CD4-positive, alpha-beta T cell treated with Interleukin-17A for 1 hour (primary cell): Measurements from ENCODE around the gene RERE.
"Not testable (repeated sequence)": the region's sequence is repeated elsewhere in the genome, so short reads cannot be mapped to it uniquely, and the experiment has no call there.

Experiments used
- DNase-seq: peaks from one replicate; pipeline ENCODE4 v3.0.0-alpha.2; 2020

Gene RERE

DNA sequence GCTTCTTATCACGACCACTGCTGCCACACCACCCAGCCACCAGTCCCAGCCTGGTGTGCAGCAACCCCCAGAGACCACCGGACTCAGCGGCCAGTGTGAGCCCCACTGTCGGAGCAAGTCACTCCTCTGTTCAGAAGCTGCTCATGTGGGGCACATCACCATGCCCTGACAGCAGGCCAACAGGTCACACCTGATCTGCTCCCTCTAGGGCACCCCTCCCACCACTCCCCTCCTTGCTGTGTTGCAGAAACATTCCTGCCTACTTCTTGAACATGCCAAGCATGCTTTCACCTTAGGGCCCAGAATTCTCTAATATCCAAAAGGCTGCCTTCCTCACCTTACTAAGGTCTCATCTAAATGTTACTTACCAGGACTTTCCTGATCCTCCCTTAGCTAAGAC is 353.1 kb downstream of the RERE start:
- no peak for DNase-seq

DNA sequence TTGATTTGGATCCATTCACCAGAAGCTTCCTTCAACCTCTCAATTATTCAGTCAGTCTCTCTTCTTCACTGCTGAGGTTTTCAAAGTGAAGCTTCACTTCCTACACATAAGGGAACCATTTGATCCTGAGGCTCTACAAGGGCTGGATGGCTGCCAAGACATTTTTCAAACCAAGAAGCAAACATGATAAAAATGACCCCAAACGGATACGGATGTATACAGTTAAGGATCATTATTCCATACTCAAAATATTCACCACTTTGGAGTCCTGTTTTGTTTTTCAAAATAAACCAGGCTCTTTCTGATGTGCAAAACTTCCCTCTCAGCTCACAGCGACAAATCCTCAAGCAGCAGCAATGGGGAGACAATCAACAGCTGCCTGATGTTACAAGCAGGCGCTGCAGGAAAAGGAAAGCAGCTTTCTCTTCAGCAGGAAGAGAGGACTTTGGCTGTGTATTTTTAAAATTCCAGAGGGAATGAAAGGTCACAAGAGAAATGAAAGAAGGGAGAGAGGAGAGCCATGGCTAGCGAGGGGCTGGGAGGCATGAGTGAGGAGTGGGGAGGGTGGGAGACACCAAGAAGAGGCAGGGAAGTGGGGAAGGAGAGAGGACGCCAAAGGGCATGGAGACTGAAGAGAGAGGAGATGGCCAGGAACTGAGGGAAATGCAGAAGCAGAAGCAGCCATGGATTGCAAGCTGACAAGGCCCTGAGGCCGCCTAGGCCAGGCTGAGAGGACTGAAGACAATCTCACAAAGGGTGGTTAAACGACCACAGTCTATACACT is 354.1 kb downstream of the RERE start:
- DNase-seq: peak; percentile 16

DNA sequence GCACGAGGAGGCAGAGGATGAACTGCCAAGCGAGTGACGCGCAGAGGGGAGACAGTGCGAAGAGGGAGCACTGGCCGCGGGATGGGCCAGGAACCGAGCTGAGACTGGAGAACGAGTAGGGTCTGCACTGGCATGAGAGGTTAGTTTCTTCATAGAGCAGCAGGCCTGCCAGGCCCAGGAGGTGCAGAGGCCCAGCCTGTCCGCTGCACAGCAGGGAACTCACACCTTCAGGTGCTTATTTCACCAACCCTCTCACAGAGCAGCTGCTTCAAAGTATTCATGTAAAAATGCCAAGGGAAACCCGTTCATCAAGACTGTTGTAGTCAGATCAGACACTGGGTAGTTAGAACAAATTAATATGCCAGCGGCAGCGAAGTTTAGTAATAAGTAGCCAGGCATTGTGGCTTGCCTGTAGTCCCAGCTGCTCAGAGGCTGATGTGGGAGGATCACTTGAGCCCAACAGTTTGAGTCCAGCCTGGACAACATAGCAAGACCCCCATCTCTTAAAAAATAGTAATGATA is 355.0 kb downstream of the RERE start:
- DNase-seq: no peak

DNA sequence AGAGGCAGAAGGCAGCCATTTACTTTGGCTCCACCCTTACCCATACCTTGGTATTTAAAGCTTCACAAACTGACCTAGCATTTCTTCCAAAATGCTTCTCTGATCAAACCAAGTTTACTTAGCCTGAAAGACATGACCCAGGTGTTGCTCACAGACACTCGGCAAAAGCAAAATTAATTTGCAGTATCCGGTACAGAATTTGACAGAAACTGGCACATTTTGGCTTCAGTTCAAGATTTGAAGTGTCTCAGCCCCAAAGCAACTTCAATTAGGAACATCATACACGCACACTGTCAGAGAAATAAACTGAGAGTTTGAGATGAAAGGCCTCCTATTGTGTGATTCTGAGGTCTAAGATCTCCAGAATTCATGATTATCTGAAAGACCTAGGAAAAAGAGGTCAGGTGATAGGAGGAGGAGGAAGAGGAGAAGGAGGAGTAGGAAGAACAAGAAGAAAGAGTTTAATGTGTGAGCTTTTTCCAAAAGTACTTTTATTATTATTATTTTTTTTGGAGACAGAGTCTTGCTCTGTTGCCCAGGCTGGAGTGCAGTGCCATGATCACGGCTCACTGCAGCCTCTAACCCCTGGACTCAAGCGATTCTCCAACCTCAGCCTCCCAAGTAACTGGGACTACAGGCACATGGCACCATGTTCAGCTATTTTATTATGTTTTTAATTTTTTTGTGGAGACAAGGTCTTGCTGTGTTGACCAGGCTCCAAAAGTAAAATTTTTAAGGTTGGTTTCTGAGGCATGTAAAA is 355.9 kb downstream of the RERE start:
- no peak for DNase-seq

DNA sequence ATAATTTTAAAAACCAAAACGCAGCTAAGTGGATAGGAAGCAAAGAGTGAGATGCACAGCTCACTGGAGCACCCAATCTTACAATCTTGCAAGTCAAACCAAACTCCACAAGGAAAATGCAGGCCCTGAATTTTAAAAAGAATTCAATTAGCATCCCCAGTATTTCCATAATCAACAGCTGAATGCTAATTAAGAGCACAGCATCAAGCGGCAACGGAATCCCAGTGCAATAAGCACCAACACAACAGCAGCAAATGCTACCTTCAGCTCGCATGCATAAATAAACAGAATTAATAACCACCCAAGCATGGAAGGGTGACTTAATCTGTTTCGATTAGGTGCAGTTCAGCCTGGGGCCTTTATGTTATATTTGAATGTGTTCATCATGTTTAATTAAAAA is 356.7 kb downstream of the RERE start:
- no peak for DNase-seq

DNA sequence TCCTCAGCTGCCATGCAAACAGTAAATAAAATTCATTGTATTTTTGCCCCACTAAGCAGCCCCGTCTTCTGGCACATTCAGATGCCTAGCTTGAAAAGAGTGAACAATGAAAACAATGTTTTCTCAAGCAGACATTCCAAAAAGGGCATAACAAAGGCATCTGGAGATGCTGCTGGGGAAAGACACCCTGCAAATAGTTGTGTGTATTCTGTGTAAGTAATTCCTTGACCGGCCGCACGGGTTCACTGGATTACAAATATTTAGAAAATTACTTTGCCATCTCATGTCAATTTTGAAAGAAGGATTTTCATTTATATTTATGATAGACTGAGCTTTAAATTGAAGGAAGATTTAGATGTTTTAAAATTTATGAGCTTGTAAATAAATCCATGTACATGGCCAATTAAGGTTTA is 357.3 kb downstream of the RERE start:
- no peak for DNase-seq

DNA sequence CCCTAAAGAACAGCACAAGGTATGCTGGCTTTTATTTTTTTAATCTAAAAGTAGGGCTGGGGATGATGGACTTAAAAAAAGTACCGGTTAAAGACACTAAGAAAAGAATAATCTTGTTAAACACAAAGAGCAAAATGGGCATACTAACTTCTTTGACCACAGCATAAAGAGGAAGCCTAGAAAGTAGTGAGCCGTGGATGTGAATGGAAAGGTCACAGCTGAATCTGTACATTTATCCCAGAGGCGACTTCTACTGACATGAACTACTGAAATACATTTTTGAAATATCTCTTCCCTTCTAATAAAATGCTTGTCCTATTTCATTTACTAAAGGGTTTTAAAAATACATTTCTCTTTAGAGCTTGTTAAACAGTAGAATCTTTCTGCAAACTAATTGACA is 358.8 kb downstream of the RERE start:
- no peak for DNase-seq

DNA sequence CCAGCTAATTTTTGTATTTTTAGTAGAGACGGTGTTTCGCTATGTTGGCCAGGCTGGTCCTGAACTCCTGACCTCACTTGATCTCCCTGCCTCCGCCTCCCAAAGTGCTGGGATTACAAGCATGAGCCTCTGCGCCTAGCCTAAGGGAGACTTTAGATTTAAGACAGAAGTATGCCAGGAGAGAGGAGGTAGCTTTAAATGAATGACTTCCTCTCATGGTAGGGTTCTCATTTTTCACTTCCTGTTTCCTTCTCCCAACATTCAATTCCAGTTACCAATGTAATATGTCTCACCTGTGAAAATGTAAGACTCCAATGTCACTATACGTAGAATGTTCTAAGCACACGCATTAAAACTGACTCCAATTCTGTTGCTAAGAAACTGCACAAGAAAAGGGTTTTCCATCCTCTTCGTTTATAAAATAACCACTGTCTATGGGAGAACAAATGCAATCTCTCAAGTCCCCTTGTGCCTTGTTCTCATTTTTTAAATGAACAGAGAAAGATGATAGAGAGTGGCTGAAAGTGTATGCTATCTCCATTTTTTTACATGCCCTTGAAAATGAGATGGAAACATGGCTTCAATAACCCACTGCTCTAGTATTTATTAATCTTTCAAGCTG is 359.6 kb downstream of the RERE start:
- DNase-seq: no peak

DNA sequence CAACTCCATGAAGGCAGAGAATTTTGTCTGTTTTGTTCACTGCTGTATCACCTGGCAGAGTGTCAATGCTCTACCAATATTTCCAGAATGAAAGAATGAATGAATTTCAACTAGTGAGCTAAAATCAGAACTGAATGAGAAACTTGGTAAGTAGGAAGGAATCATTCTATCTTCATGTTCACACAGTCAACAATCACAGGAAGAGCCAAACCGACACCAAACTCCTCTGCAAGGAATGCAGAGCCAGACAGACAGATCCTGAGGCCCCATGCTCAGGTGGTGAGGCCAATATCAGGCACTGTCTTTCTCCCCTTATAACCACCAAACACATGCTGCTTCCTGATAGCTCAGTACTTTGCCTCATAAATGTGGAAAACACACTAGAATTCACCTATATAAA is 360.4 kb downstream of the RERE start:
- DNase-seq: no peak

DNA sequence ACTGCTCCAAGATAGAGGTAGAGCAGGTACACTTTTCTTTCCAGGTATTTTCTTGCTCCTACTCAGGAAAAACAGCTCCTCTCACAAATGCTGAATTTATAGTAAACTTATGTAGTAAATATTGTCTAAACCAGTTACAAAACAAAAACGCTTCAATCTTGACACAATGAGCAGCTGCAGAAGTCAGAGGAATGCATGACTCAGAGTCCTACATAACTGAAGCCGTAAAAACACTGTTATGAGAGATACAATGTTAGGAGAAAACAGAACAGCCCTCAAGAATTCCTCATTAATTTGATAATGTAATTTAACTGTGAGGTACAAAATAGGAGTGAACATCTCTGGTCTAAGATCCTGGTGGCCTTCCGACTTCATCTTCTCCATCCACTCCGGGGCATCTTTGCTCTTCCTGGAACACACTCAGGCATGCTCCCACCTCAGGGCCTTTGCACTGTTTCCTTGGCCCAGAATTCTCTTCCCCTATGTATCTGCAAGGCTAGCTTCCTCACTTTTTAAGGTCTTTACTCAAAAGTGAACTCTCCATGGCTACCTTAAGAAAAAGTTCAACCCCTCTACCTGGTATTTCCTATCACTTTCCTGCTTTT is 361.0 kb downstream of the RERE start:
- no peak for DNase-seq

DNA sequence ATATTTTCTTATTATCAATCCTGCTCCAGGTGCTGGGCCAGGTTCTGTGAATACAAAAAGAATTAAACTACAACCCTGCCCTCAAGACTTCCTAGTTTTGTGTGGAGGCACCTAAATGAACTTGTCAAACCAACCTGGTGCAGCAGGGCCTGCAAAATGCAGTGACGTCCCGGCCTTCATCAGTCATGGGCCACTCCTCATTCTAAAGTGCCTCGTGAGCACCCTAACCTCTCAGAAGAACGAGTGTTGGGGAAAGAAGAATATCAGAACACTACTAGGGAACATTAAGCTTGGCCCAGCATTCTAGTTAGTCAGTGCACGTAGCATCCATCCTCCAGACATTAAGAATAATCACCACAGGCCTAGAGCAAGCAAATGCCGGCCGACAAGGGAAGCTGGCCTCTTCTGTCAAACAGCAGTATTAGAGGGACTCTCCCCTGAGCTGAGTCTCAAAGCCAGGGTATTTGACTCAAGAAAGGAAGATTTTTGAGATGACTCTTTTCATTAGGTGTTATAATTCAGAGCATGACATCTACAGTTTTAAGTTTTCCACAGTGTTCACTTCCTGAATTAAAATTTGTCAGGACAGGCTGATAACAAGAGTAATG is 361.6 kb downstream of the RERE start:
- DNase-seq: no peak

DNA sequence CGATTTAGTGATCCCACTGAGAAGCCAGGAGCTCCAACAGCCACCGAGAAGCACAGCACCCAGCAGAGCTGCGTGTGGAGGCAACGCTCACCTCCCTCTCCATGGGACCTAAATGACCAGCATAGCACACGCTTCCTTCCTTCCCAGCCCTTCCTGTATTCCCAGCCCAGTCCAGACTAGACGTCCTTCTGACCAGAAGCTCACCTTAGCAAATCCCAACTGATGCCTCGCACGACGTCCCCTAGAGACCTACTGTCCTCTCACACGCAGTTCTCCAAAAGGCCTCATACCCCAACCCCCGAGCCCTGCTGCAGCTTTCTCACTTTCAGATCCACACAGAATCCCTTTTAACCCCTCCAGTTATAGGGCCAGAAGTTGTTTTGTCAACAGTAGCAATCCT is 367.1 kb downstream of the RERE start:
- no peak for DNase-seq

DNA sequence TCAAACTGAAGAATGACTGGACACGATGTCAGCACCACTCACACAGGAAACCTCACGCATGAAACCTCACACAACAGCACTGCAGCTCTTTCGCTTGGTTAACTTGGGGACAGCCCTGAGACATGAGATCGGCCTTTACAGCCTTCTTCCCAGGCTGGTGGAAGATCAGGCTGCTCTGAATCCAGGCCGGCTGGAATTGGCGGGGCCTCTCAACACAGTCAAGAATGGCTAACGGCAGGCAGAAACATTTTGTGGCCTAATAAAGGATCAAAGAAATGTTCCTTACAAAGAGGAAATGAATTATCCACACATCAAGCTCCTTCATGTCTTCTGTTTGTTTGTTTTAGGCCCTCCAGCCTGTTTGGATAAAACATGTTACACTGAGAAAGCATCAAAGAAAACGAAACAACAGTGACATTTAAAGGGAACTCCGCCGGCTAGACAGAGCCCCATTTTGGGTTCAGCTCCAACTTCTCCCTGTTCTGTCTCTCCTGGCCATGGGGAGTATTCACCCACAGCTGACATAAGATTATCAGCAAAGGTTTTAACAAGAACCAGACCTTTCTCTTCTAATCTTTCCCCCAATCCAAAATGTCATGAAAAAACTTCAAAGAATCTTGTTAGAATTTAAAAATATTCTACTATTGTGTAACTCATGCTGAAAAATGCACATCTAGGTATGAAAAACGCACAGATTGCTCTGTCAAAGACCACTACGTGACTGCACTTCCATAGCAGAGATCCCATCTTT is 368.4 kb downstream of the RERE start:
- DNase-seq: no peak

DNA sequence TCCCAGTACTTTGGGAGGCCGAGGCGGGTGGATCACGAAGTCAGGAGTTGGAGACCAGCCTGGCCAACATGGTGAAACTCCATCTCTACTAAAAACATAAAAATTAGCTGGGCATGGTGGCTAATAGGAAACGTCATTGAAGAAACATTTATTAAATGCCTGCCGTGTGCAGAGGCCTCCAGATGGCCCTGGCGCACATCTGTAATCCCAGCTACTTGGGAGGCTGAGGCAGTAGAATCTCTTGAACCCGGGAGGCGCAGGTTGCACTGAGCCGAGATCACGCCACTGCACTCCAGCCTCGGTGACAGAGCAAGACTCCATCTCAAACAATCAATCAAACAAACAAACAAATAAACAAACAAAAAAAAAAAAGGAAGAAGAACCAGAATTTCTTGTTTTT is 368.9 kb downstream of the RERE start:
- not testable (repeated sequence) for DNase-seq

DNA sequence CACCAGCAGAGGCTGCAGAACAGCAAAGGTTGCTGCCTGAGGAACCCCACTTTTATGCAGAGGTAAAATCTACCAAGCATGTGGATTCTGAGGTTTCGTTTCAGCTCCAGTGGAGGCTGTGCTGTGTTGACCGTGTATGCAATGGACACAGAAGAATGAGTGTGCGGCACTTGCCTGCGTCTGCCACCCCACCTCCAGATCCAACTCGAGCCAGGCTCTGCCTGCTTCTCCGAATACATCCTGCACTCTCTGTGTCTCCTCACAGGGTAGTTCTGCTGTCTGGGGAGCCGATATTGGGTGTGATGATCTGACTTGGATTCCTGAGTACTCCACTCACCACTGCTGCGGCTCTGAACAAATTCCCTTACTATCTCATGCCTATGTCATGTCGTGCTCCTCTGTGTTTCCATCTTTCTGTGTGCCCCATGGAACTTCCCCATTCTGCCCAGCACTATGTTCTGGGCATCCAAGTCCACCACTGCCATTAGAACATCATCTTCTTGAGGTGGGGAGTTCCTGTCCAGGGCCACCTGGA is 369.8 kb downstream of the RERE start:
- DNase-seq: no peak

DNA sequence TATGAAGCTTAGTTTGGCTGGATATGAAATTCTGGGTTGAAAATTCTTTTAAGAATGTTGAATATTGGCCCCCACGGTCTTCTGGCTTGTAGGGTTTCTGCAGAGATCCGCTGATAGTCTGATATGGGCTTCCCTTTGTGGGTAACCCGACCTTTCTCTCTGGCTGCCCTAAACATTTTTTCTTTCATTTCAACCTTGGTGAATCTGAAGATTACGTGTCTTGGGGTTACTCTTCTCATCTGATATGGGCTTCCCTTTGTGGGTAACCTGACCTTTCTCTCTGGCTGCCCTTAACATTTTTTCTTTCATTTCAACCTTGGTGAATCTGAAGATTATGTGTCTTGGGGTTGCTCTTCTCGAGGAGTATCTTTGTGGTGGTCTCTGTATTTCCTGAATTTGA is 371.3 kb downstream of the RERE start:
- not testable (repeated sequence) for DNase-seq

DNA sequence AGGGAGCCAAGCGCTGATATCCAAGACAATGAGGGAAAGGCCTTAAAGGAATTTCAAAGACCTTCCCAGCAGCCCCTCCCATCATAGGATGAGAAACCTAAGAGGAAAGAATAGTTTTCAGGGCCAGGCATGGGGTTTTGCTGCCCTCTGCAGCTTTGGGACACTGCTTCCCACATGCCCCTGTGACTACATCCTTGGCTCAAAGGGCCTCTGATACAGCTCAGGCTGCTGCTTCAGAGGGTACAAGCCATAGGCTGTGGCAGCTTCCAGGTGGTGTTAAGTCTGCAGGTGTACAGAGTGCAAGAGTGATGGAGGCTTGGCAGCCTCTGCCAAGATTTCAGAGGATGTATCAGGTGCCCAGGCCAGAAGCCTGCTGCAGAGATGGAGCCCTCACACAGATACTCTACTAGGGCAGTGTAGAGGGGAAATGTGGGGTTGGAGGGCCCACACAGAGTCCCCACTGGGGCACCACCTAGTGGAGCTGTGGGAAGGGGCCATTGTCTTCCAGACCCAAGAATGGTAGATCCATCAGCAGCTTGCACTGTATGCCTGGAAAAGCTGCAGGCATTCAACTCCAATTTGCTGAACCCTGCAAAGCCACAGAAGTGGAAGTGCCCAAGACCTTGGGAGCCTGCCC is 373.8 kb downstream of the RERE start:
- no peak for DNase-seq

DNA sequence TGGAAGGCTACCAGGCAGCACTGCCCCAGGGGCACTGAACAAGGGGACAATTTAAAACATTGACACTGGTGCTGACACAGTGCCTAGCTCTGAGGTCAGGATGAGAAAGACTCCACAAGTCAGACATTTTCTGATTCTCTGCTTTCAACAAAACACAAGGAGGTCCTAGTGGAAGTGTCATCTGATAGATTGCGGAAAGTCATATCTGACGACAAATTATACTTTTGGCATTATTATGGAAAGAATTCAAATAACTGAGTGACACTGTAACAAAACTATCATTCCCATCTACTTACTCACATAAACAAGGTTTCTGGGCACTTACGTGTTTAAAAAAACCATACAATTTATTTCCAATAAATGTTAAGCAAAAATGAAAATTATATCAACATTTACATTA is 376.0 kb downstream of the RERE start:
- no peak for DNase-seq

DNA sequence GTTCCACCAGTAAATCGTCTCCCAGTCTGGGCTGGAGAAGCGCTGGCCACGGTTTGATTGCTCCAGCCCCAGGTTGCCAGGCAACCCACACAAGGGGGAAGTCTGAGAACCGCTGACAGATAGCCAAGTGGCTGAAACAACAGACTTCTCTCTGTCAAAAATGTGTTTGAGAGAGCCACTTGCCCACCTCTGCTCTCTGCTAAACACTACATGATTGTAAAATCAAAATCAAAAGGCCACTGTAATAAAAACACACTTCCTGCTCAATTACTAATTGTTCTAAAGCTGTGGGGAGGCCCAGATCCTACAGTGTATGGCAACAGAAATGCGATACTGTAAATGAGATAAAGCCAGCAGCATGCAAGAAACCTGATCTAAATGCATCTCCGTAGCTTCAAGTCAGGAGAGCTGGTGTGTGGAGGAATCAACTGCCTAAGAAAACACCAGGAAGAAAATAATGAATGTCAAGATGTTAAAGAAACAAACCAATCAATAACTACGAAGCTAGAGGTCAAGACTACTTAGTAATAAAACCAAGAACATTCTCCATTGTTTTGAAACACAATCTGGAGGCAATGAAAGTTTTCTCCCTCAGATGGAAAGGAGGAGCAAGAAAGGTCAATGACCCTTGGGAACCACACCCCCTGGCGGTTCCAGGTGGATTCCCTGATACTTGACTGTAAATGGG is 378.3 kb downstream of the RERE start:
- DNase-seq: no peak

DNA sequence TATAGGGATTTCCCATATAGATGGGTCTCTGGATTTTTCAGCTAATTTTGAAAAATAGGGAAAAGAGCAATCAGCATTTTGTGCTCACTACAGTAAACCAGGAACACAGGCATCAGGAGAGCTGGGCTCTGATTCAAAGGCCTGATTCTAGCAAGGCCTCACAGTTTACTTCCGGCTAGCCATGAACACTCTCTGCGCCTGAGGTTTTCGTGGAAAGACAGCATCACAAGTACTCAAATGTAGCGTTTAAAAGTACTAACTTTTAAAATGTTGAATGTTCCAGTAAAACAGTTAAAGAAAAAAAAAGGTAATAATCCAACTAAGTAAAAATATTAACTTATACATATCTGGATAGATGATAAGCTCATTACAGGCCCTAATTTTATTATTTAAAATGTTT is 379.0 kb downstream of the RERE start:
- no peak for DNase-seq

DNA sequence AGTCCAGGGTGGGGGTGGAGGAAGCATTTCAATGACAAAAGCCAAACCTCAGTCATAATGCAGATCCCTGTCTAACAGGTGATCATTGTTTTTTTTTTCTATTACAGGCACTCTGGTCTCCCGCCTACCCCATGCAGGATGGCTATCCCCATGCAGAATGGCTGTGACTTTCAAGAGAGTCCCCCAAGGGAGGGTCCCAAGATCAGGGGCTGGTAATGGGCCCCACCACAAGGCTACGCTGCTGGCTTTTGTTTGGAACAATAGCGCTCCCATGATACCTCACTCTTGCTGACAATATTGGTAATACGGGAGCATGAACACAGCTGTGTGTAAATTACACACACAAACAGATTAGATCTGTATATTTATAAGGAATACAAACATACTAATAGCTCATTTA is 380.1 kb downstream of the RERE start:
- DNase-seq: no peak
